Right lobe of liver (tissue), 4 donors: Measurements from ENCODE around the gene APBB1IP.

Experiments
- POLR2A ChIP-seq: fragments of 450-650 bp; IDR thresholded peaks from one replicate; pipeline ENCODE4 v1.6.1; 2017; ENCODE audit warnings: antibody characterized with exemption, mild to moderate bottlenecking
- TF ChIP-seq, protein P1 (sequence below), 4 donors: fragments of 200-600 bp in 3 of 4; fragments of 450-650 bp in 1 of 4; IDR thresholded peaks; one replicate each; pipeline versions ENCODE4 v1.5.1 to v1.8.0; 2016 to 2022; ENCODE audit warnings: antibody characterized with exemption in 4 of 4, mild to moderate bottlenecking in 2 of 4
- donor health status: DM: no; HTN: no; CAD: no.
- donor health status: DM: no; HTN: no; CAD: no.
- donor health status: DM: no; HTN: yes; CAD: no.

DNA sequence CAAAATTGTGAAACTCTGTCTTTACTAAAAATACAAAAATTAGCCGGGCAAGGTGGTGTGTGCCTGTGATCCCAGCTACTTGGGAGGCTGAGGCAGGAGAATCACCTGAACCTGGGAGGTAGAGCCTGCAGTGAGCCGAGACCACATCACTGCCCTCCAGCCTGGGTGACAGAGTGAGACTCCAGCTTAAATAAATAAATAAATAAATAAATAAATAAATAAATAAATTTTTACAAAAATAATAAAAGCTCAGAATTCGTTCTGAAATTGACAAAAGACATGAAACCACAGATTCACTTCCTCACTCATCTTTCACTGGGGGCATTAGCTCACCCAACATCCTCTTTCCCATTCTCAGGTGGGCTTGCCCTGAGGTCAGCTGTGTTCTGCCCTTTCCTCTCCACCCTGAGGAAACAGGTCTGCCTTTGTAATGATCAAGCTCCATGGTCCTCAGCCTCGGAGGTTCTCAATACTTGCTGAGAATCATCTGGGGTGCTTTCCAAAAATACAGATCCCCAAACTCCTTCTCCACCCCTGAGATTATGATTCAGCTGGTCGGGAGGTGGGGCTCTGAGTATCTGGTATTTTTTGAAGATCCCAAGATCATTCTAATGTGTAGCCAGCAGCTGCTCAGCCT is 29.2 kb upstream of the APBB1IP start:
- TF ChIP-seq POLR2A = no peak
- TF ChIP-seq, protein P1, sequence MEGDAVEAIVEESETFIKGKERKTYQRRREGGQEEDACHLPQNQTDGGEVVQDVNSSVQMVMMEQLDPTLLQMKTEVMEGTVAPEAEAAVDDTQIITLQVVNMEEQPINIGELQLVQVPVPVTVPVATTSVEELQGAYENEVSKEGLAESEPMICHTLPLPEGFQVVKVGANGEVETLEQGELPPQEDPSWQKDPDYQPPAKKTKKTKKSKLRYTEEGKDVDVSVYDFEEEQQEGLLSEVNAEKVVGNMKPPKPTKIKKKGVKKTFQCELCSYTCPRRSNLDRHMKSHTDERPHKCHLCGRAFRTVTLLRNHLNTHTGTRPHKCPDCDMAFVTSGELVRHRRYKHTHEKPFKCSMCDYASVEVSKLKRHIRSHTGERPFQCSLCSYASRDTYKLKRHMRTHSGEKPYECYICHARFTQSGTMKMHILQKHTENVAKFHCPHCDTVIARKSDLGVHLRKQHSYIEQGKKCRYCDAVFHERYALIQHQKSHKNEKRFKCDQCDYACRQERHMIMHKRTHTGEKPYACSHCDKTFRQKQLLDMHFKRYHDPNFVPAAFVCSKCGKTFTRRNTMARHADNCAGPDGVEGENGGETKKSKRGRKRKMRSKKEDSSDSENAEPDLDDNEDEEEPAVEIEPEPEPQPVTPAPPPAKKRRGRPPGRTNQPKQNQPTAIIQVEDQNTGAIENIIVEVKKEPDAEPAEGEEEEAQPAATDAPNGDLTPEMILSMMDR (IDR thresholded peaks at IDR 0.05) = no peak
